ENCODE measurements around the gene GARS1. TPM values are rescaled to one million over a fixed set of nuclear protein-coding genes. Genes with fewer than 3 reads are reported as not detected.

The GARS1 gene
- total RNA-seq, 1 donor from 2014 or later = 42.3 TPM

- no peak for TF ChIP-seq CTCF (IDR thresholded peaks at IDR 0.05; ENCODE audit: borderline replicate concordance)
- H3K27me3 ChIP-seq (ENCODE audit: low read depth) = no peaks in the 10 kb centered on the region
- intact Hi-C loops (cut with micrococcal nuclease) = no loop called here
- H3K4me1 ChIP-seq = no peaks in the 10 kb centered on the region
- H3K4me3 ChIP-seq = no peak overlapping the region
- no peaks in the 10 kb centered on the region for H3K9me3 ChIP-seq (replicated peaks)
- no peak for DNase-seq
- H3K27ac ChIP-seq (replicated peaks) = no peak overlapping the region
- peaks cover 99% of the 10 kb centered on the region for H3K36me3 ChIP-seq
Measured at GRCh38 chr7:30613366-30614325, 19.0 kb downstream of the GARS1 start.

GRCh38 chr7:30616318-30616717 is 21.6 kb downstream of the GARS1 start:
- no peak for DNase-seq
- Histone ChIP-seq H3K36me3 (peaks cover 97% of the 10 kb centered on the region), H3K27ac (replicated peaks) (no peak overlapping the region), H3K4me3 (no peak overlapping the region), H3K9me3 (replicated peaks) (no peaks in the 10 kb centered on the region), H3K4me1 (no peaks in the 10 kb centered on the region), H3K27me3 (ENCODE audit: low read depth) (no peaks in the 10 kb centered on the region)
- intact Hi-C loops (cut with micrococcal nuclease) = no loop called here
- no peak for TF ChIP-seq CTCF (IDR thresholded peaks at IDR 0.05; ENCODE audit: borderline replicate concordance)

GRCh38 chr7:30617359-30617758 is 22.7 kb downstream of the GARS1 start:
- peaks cover 97% of the 10 kb centered on the region for H3K36me3 ChIP-seq
- no peaks in the 10 kb centered on the region for H3K27me3 ChIP-seq (ENCODE audit: low read depth)
- no peak overlapping the region for H3K4me3 ChIP-seq
- TF ChIP-seq CTCF (IDR thresholded peaks at IDR 0.05; ENCODE audit: borderline replicate concordance) = no peak
- intact Hi-C loops (cut with micrococcal nuclease) = no loop called here
- H3K4me1 ChIP-seq = no peaks in the 10 kb centered on the region
- H3K27ac ChIP-seq (replicated peaks) = no peak overlapping the region
- no peak for DNase-seq
- H3K9me3 ChIP-seq (replicated peaks) = no peaks in the 10 kb centered on the region

GRCh38 chr7:30618080-30618676 is 23.5 kb downstream of the GARS1 start:
- no peak overlapping the region for H3K4me3 ChIP-seq
- H3K9me3 ChIP-seq (replicated peaks) = no peaks in the 10 kb centered on the region
- no peak for DNase-seq
- no peaks in the 10 kb centered on the region for H3K4me1 ChIP-seq
- peaks cover 97% of the 10 kb centered on the region for H3K36me3 ChIP-seq
- intact Hi-C loops (cut with micrococcal nuclease) = no loop called here
- TF ChIP-seq CTCF (IDR thresholded peaks at IDR 0.05; ENCODE audit: borderline replicate concordance) = no peak
- H3K27ac ChIP-seq (replicated peaks) = no peak overlapping the region
- H3K27me3 ChIP-seq (ENCODE audit: low read depth) = no peaks in the 10 kb centered on the region

- H3K36me3 ChIP-seq = peaks cover 97% of the 10 kb centered on the region
- TF ChIP-seq CTCF (IDR thresholded peaks at IDR 0.05; ENCODE audit: borderline replicate concordance) = no peak
- intact Hi-C loops (cut with micrococcal nuclease) = no loop called here
- H3K27me3 ChIP-seq (ENCODE audit: low read depth) = no peaks in the 10 kb centered on the region
- no peak overlapping the region for H3K4me3 ChIP-seq
- H3K9me3 ChIP-seq (replicated peaks) = no peaks in the 10 kb centered on the region
- no peak for DNase-seq
- H3K4me1 ChIP-seq = no peaks in the 10 kb centered on the region
- H3K27ac ChIP-seq (replicated peaks) = no peak overlapping the region
Measured at GRCh38 chr7:30618961-30619360, 24.3 kb downstream of the GARS1 start.

Data from left ventricle myocardium inferior (tissue), 1 donor.